ENCODE results near the gene CAPRIN1. TPM values are rescaled to one million over a fixed set of nuclear protein-coding genes. Genes with fewer than 3 reads are reported as not detected.

CAPRIN1 gene
- total RNA-seq, 1 experiment from 2014 or later = 224 TPM

DNA sequence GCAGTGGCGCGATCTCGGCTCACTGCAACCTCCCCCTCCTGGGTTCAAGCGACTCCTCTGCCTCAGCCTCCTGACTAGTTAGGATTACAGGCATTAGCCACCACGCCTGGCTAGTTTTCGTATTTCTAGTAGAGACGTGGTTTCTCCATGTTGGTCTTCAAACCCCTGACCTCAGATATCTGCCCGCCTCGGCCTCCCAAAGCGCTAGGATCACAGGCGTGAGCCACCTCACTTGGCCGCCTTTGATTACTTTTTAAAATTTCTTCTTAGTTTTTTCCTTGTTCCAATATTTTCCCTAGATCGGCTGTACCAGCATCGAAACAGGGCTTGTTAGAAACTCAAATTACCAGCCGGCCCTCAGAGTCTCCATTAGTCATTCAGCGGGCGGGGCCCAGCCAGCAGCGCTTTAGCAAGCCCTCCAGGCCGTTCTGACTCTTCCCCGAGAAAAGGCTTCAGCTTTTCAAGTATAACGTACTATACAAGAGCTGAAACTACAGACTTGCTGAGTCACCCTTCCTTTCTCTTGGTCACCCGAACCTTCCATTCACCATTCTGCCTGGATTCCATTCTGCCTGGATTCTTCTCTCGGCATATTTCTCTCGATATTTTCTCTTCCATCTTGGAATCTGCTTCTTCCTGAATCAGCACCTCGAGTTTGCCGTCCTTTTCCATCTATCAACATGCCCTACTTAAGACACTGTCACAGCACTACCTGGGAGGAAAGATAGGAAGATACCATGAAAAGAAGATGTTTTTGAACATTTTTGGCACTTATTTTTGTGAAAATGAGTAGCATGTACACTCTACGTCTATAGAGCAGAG, 6.7 kb upstream of the CAPRIN1 start:
- Histone ChIP-seq H3K4me2 (ENCODE audit: low read length) (peak overlapping the region; percentile 79), H3K9me3 (ENCODE audit: low read length) (no peaks in the 10 kb centered on the region), H3K27ac (ENCODE audit: low read length) (peak overlapping the region; percentile 98), H3K9me2 (replicated peaks; ENCODE audit: low read length) (no peaks in the 10 kb centered on the region), H3K4me1 (ENCODE audit: insufficient read depth, low read length) (peaks cover 14% of the 10 kb centered on the region), H3K4me3 (ENCODE audit: low read length) (peak overlapping the region; percentile 30; the same call in 1 of the 2 replicates), H2AFZ (ENCODE audit: low read length) (peak overlapping the region; percentile 98), H3K9ac (ENCODE audit: low read length) (peak overlapping the region; percentile 73), H4K20me1 (ENCODE audit: low read length) (no peaks in the 10 kb centered on the region), H3F3A (ENCODE audit: low read length, unreplicated experiment) (no peaks in the 10 kb centered on the region), H3K27me3 (ENCODE audit: low read length) (no peaks in the 10 kb centered on the region), H3K36me3 (ENCODE audit: low read depth, low read length) (no peaks in the 10 kb centered on the region), H3K79me2 (ENCODE audit: low read length) (no peaks in the 10 kb centered on the region)
- intact Hi-C loops (cut with micrococcal nuclease) = loop anchor here (2.0 kb wide), 1 partner anchor 48 kb away; no protein-coding TSS in a partner anchor
- BruUV-seq (replicated peaks) = TSS peak; percentile 48
- peak; percentile 99 for ATAC-seq
- TF ChIP-seq, protein P1, sequence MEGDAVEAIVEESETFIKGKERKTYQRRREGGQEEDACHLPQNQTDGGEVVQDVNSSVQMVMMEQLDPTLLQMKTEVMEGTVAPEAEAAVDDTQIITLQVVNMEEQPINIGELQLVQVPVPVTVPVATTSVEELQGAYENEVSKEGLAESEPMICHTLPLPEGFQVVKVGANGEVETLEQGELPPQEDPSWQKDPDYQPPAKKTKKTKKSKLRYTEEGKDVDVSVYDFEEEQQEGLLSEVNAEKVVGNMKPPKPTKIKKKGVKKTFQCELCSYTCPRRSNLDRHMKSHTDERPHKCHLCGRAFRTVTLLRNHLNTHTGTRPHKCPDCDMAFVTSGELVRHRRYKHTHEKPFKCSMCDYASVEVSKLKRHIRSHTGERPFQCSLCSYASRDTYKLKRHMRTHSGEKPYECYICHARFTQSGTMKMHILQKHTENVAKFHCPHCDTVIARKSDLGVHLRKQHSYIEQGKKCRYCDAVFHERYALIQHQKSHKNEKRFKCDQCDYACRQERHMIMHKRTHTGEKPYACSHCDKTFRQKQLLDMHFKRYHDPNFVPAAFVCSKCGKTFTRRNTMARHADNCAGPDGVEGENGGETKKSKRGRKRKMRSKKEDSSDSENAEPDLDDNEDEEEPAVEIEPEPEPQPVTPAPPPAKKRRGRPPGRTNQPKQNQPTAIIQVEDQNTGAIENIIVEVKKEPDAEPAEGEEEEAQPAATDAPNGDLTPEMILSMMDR (conservative IDR thresholded peaks at IDR 0.05; ENCODE audit: low read depth, low read length) = no peak
- no peak for TF ChIP-seq EZH2phosphoT487 (IDR thresholded peaks at IDR 0.05; ENCODE audit: borderline replicate concordance, low read length)
- no peak for TF ChIP-seq EZH2 (IDR thresholded peaks at IDR 0.05; ENCODE audit: low read length, unreplicated experiment)
- POLR2A ChIA-PET (ENCODE audit: unreplicated experiment) = interaction anchor here (0.5 to 0.7 kb wide), 3 partner anchors 31 to 231 kb away, joined by 3 to 4 read pairs (median 3); no protein-coding TSS in a partner anchor
- CTCF ChIA-PET = no interaction called here
- peak; percentile 93 for DNase-seq

DNA sequence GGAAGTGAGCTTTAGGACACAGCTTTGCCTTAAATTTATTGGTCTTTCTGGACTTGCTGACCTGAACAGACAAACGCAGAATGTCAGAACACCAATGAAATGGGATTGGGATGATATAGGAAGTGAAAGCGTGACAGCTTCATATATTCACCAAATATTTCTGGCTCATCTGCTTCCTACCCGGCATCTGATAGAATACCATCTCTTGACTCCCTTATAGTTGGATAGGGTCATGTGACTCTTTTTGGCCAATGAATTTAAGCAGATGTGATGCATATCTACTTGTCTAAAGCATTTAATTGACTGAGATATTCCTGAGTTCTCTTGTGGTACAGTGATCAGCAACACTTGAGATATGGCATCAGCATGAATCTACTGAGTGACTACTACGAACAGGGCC, 2.5 kb upstream of the CAPRIN1 start:
- no TSS peak for BruUV-seq (replicated peaks)
- peaks cover 21% of the 10 kb centered on the region for H3K4me1 ChIP-seq (ENCODE audit: insufficient read depth, low read length)
- H3K27me3 ChIP-seq (ENCODE audit: low read length) = no peaks in the 10 kb centered on the region
- no peaks in the 10 kb centered on the region for H3F3A ChIP-seq (ENCODE audit: low read length, unreplicated experiment)
- ChIA-PET POLR2A (ENCODE audit: unreplicated experiment) (interaction anchor here (0.6 kb wide), 1 partner anchor 11 kb away, joined by 5 read pairs; no protein-coding TSS in a partner anchor), CTCF (no interaction called here)
- peaks cover 20% of the 10 kb centered on the region for H3K79me2 ChIP-seq (ENCODE audit: low read length)
- peaks cover 6% of the 10 kb centered on the region for H4K20me1 ChIP-seq (ENCODE audit: low read length)
- DNase-seq (no peak), ATAC-seq (no peak)
- H2AFZ ChIP-seq (ENCODE audit: low read length) = no peak overlapping the region
- H3K4me3 ChIP-seq (ENCODE audit: low read length) = no peak overlapping the region
- H3K27ac ChIP-seq (ENCODE audit: low read length) = no peak overlapping the region
- no peak overlapping the region for H3K4me2 ChIP-seq (ENCODE audit: low read length)
- TF ChIP-seq EZH2phosphoT487 (IDR thresholded peaks at IDR 0.05; ENCODE audit: borderline replicate concordance, low read length) (no peak), EZH2 (IDR thresholded peaks at IDR 0.05; ENCODE audit: low read length, unreplicated experiment) (no peak)
- TF ChIP-seq, protein P1 (conservative IDR thresholded peaks at IDR 0.05; ENCODE audit: low read depth, low read length) = no peak
- intact Hi-C loops (cut with micrococcal nuclease) = no loop called here
- no peaks in the 10 kb centered on the region for H3K9me3 ChIP-seq (ENCODE audit: low read length)
- peaks cover 6% of the 10 kb centered on the region for H3K36me3 ChIP-seq (ENCODE audit: low read depth, low read length)
- no peaks in the 10 kb centered on the region for H3K9me2 ChIP-seq (replicated peaks; ENCODE audit: low read length)
- H3K9ac ChIP-seq (ENCODE audit: low read length) = no peak overlapping the region
